NCI-H2029 treated with DMSO at 0.1 percent for 48 hours (cell line): Measurements from ENCODE around the gene CDC5L.
"Not testable (repeated sequence)": the region's sequence is repeated elsewhere in the genome, so short reads cannot be mapped to it uniquely, and the experiment has no call there.

ENCODE experiments used
- DNase-seq: peaks from one replicate; lab custom pipeline; 2025; lab: John Stamatoyannopoulos, UW

The CDC5L gene

DNA sequence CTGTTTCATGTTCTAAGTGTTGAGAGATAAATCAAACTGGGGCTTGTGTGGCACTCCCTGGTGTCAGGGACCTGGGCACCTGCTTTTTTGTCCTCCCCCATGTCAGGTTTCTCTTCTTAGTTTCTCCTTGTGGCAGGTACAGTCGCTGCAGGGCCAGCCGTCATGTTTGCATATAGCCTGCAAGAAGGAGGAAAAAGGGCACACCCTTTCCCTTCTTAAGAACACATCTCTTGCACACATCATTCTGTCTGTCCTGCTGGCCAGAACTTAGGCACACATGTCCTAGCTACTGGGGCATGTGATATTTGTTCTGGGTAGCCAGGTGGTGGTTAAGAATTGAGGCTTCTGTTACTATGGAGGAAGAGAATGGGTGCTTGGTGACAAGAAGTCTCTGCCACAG is 27.9 kb downstream of the CDC5L start:
- DNase-seq, result no peak

GRCh38 chr6:44415873-44416502 is 28.5 kb downstream of the CDC5L start:
- no peak for DNase-seq

- no peak for DNase-seq
Measured at GRCh38 chr6:44422531-44422930, 35.0 kb downstream of the CDC5L start.

DNA sequence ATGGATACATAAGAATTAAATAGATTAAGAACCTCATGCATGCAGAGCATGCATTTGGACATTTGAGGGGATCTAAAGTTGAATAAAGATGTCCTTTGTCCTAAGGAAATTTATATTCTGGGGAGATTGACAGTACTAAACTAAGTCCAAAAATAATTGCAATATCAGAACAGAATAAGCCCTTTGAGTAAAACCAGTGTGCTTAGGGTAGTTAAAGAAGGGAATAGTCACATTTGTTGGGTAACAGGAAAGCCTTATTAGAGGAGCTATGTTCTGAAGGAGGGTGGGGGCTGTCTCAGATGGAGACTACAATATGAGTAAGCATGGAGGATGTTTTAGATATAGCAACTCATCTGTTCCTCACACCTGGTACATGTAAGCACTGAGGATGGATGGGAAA is 35.8 kb downstream of the CDC5L start:
- DNase-seq, result no peak

GRCh38 chr6:44425951-44426350 is 38.4 kb downstream of the CDC5L start:
- DNase-seq, result no peak

GRCh38 chr6:44428682-44429081 is 41.2 kb downstream of the CDC5L start:
- DNase-seq, result no peak

- DNase-seq, result no peak
Measured at GRCh38 chr6:44430326-44430725, 42.8 kb downstream of the CDC5L start.

DNA sequence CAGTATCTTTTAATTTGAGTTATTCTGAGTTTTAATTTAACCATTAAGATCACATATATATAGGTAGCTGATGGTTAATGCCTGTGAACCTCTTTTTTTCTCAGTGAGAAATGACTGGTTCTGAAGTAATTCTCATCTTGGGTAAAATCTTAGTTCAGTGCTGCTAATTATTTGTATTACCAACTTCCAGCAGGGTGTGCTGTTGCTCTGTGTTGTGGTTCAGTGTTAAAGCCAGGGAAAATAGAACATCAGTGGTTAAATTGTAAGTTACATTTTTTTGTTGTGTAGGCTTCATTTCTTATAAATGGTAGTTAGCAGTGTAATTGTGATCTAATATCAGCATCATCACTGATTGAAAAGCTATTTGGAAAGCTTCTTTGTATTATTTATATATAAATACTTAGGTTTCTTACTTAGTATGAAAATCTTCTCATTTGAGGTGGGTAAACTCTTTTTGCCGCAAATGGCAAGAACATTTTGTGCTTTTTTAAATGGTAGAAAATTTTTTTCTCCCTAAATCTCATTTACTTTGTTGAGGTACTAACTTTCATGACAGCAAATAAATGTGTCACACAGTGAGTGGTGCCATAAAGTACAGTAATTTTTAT is 43.7 kb downstream of the CDC5L start:
- peak; percentile 12 for DNase-seq

DNA sequence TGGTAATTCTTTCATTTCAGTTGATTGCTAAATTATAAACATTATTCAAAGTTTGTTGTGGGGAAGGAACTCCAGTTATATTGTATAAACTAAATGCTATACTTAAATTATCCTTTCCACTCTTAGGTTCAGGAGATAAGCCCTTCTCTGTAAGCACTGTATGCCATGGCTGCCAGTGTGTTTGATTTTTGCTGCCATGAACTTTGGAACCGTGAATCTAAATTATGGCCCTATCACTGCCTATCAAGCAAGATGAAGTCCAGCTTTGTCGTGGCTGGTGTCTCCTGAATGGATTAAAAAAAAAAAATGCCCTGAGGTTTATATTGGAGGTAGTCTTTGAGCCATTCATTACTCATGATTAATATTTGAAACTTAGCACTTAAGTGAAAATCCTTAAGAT is 44.7 kb downstream of the CDC5L start:
- no peak for DNase-seq

GRCh38 chr6:44432726-44433125 is 45.2 kb downstream of the CDC5L start:
- DNase-seq, result no peak

DNA sequence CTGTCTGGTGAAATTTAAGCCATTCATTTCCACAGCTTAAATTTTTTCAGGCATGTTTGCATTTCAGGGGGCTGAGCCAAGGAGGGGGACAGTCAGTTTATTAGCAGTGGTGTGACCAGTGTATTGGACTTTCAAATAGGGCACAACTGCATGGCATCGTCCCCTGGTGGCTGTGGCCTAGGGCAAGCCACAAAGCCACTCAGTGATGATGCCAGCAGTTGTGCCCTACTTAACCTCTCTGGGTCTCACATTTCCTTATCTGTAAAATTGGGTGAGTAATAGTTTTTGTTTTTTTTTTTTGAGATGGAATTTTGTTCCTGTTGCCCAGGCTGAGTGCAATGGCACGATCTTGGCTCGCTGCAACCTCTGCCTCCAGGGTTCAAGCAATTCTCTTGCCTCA is 48.0 kb downstream of the CDC5L start:
- no peak for DNase-seq

DNA sequence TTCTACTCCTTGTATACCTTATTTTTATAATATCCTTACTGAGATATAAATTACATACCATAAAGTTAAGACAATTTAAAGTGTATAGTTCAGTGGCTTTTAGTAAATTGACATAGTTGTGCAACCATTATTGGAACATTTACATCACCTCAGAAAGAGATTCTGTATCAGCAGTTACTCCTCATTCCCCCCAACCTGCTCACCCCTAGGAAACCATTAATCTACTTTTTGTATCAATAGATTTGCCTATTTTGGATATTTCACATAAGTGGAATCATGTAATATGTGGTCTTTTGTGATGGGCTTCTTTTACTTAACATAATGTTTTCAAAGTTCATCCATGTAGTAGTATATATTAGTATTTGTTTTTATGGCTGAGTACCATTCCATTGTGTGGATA is 51.3 kb downstream of the CDC5L start:
- DNase-seq, result no peak

DNA sequence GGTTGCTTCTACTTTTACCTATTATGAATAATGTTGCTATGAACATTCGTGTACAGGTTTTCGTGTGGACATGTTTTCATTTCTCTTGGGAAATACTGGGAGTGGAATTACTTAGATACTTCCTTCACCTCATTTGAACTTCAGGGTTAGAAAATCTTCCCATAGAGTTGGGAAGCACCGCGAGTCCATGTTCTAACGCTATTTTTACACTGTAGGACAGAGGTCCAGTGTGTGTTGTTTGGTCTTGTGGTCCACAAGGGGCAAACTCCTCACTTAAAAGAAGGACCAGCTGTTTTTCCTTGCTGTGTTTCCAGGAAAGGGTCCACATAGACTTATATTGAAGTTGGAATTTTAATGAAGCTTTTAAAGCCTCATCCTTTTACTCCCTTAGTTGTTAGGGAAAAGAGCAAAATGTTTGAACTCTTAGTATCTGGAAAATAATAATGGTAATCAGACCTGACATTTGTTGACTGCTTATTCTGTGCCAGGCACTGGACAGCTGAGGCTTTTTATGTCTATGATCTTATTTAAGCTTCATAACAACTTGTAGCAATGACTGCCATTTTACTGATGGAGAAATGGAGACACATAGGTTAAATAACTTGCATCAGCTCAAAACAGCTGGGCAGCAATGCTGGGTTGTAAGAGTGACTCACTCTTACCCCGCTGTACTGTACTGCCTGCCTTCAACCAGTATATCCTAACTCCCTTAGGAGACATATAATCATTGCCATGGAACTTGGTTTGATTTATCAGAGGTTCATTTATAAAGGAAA is 52.0 kb downstream of the CDC5L start:
- no peak for DNase-seq

- DNase-seq, result no peak
Measured at GRCh38 chr6:44441091-44441855, 53.8 kb downstream of the CDC5L start.

GRCh38 chr6:44442236-44442635 is 54.7 kb downstream of the CDC5L start:
- no peak for DNase-seq

GRCh38 chr6:44442833-44443444 is 55.4 kb downstream of the CDC5L start:
- no peak for DNase-seq

GRCh38 chr6:44444853-44445252 is 57.3 kb downstream of the CDC5L start:
- DNase-seq, result no peak

DNA sequence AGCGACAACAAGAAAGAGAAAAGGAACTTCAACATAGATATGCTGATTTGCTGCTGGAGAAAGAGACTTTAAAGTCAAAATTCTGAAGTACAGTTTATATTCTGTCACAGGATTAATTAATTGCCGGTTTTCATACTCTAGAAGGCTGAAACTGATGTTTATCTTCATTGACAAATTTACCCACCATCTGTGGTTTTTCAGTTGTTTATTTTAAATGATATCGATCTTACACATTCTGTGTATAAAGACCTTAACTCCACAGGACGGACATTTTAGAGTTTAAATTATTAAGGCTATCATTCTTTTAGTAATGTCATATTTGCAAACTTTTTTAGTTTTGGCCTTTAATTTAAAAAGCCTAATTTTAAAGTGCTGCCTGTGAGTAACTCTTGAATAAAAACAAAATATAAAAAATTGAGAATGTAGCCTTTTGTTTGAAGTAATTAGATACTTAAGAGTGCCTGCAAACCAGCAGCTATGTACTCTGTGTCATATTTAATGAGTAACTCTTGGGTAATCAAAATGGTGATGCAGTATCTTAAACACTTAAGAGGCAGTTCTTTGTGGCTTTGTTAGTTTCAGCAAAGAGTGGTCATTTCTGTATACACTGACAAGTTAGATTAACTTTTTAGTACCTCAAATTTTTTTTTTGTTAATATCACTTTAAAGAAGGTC is 59.3 kb downstream of the CDC5L start:
- no peak for DNase-seq

DNA sequence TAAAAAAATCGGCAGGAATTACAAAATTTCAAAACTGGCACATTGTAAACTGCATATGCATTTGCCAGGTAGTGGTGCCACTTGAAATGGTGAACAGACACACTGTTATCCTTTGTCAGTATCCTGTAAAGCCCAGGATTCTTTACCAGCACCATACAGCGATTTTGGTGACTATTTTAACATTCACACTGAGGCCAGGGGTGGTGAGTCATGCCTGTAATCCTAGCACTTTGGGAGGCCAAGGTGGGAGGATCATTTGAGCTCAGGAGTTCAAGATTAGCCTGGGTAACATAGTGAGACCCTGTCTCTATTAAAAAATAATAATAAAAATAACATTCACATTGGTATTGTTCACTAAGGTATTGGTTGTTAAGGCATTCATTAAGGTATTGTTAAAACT is 61.7 kb downstream of the CDC5L start:
- DNase-seq, result not testable (repeated sequence)

GRCh38 chr6:44451803-44452695 is 64.5 kb downstream of the CDC5L start:
- no peak for DNase-seq

GRCh38 chr6:44452725-44453124 is 65.2 kb downstream of the CDC5L start:
- no peak for DNase-seq
